ENCODE results near the gene ZIC1. TPM values are rescaled to one million over a fixed set of nuclear protein-coding genes. Genes with fewer than 3 reads are reported as not detected.

ZIC1 gene
- total RNA-seq, 2 donors from 2014 or later: 0.04 TPM; not detected in 1

- Histone ChIP-seq H3K9me3 (peaks cover 0 to 8% of the 10 kb centered on the region in 2 donors), H3K4me1 (peaks cover 0 to 31% of the 10 kb centered on the region in 2 donors), H3K27ac (no peak overlapping the region), H3K27me3 (peaks cover 61 to 74% of the 10 kb centered on the region in 2 donors), H3K36me3 (no peaks in the 10 kb centered on the region), H3K4me3 (no peak overlapping the region)
- DNase-seq (ENCODE audit: low spot score): no peak
- TF ChIP-seq, protein P1, sequence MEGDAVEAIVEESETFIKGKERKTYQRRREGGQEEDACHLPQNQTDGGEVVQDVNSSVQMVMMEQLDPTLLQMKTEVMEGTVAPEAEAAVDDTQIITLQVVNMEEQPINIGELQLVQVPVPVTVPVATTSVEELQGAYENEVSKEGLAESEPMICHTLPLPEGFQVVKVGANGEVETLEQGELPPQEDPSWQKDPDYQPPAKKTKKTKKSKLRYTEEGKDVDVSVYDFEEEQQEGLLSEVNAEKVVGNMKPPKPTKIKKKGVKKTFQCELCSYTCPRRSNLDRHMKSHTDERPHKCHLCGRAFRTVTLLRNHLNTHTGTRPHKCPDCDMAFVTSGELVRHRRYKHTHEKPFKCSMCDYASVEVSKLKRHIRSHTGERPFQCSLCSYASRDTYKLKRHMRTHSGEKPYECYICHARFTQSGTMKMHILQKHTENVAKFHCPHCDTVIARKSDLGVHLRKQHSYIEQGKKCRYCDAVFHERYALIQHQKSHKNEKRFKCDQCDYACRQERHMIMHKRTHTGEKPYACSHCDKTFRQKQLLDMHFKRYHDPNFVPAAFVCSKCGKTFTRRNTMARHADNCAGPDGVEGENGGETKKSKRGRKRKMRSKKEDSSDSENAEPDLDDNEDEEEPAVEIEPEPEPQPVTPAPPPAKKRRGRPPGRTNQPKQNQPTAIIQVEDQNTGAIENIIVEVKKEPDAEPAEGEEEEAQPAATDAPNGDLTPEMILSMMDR (IDR thresholded peaks at IDR 0.05): no peak
Measured at GRCh38 chr3:147407498-147408187, 1.5 kb upstream of the ZIC1 start.

GRCh38 chr3:147408188-147409100 lies 721 bp upstream of the ZIC1 start:
- Histone ChIP-seq H3K4me1 (peaks cover 0 to 39% of the 10 kb centered on the region in 2 donors), H3K4me3 (no peak overlapping the region), H3K27me3 (peaks cover 64 to 82% of the 10 kb centered on the region in 2 donors)

DNA sequence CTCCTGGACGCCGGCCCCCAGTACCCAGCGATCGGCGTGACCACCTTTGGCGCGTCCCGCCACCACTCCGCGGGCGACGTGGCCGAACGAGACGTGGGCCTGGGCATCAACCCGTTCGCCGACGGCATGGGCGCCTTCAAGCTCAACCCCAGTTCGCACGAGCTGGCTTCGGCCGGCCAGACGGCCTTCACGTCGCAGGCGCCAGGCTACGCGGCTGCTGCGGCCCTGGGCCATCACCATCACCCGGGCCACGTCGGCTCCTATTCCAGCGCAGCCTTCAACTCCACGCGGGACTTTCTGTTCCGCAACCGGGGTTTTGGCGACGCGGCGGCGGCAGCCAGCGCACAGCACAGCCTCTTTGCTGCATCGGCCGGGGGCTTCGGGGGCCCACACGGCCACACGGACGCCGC lies 956 bp downstream of the ZIC1 start:
- Histone ChIP-seq H3K4me1 (peaks cover 0 to 42% of the 10 kb centered on the region in 2 donors), H3K36me3 (no peaks in the 10 kb centered on the region), H3K27me3 (peaks cover 70 to 90% of the 10 kb centered on the region in 2 donors), H3K9me3 (peaks cover 0 to 21% of the 10 kb centered on the region in 2 donors), H3K27ac (no peak overlapping the region), H3K4me3 (peak overlapping the region in 1 of 2 donors; percentile 31)
- no peak for DNase-seq (ENCODE audit: low spot score)
- TF ChIP-seq, protein P1 (IDR thresholded peaks at IDR 0.05): no peak

More at GRCh38 chr3:147408188-147409100, 721 bp upstream of the ZIC1 start:
- DNase-seq (ENCODE audit: low spot score): no peak
- H3K9me3 ChIP-seq: peaks cover 0 to 9% of the 10 kb centered on the region in 2 donors
- H3K27ac ChIP-seq: no peak overlapping the region
- H3K36me3 ChIP-seq: no peaks in the 10 kb centered on the region
- TF ChIP-seq, protein P1 (IDR thresholded peaks at IDR 0.05): no peak

- TF ChIP-seq, protein P1 (IDR thresholded peaks at IDR 0.05): no peak
- Histone ChIP-seq H3K27ac (no peak overlapping the region), H3K9me3 (peaks cover 0 to 26% of the 10 kb centered on the region in 2 donors), H3K4me1 (peaks cover 0 to 42% of the 10 kb centered on the region in 2 donors), H3K4me3 (peak overlapping the region in 1 of 2 donors; percentile 31), H3K27me3 (peaks cover 69 to 90% of the 10 kb centered on the region in 2 donors), H3K36me3 (no peaks in the 10 kb centered on the region)
- DNase-seq (ENCODE audit: low spot score): no peak
Measured at GRCh38 chr3:147410526-147411237, 1.5 kb downstream of the ZIC1 start.

- Histone ChIP-seq H3K27me3 (peaks cover 66 to 85% of the 10 kb centered on the region in 2 donors), H3K36me3 (no peaks in the 10 kb centered on the region), H3K4me1 (peaks cover 0 to 42% of the 10 kb centered on the region in 2 donors), H3K27ac (no peak overlapping the region), H3K4me3 (peak overlapping the region in 1 of 2 donors; percentile 31), H3K9me3 (peaks cover 0 to 28% of the 10 kb centered on the region in 2 donors)
- TF ChIP-seq, protein P1 (IDR thresholded peaks at IDR 0.05): no peak
- DNase-seq (ENCODE audit: low spot score): no peak
Measured at GRCh38 chr3:147411238-147411814, 2.2 kb downstream of the ZIC1 start.
